Testis (tissue), 2 donors: Measurements from ENCODE around the gene CYP4F12.

Experiments
- CTCF ChIP-seq, 3 experiments: fragments of 450-650 bp in 2 of 3; fragments of 200-600 bp in 1 of 3; sonication (generic) in 1 of 3; IDR thresholded peaks; one replicate each; pipeline ENCODE4 v1.5.1; 2016 to 2019; ENCODE audit warnings: antibody characterized with exemption in 3 of 3, mild to moderate bottlenecking in 2 of 3, moderate library complexity in 1 of 3
- POLR2A ChIP-seq: fragments of 450-650 bp; IDR thresholded peaks from one replicate; pipeline ENCODE4 v1.6.1; 2017; ENCODE audit warnings: antibody characterized with exemption, mild to moderate bottlenecking, moderate library complexity

- TF ChIP-seq POLR2A: no peak
- TF ChIP-seq CTCF (IDR thresholded peaks at IDR 0.05): no peak
Measured at GRCh38 chr19:15717809-15718208, 44.9 kb downstream of the CYP4F12 start.
